HL-60/S4 treated with phorbol 12-myristate 13-acetate at 8.2 ng/mL for 4 days and 3 days (cell line): Measurements from ENCODE around the gene UTY.
"Not testable (repeated sequence)": the region's sequence is repeated elsewhere in the genome, so short reads cannot be mapped to it uniquely, and the experiment has no call there.

Source experiments
- in situ Hi-C: fragments of 300-500 bp; cut with MboI; formaldehyde crosslinking; loops from 2 replicates; pipeline ENCODE4 v1.15.0; 2022; ENCODE audit warnings: low sequenced_read_pairs

Gene UTY

GRCh38 chrY:13312966-13313365 is 166.9 kb downstream of the UTY start:
- in situ Hi-C loops: no loop called here

- in situ Hi-C loops: no loop called here
Observed at GRCh38 chrY:13307959-13308358, 171.9 kb downstream of the UTY start.

GRCh38 chrY:13300795-13301194 is 179.0 kb downstream of the UTY start:
- in situ Hi-C loops: no loop called here

- in situ Hi-C loops: no loop called here
Observed at GRCh38 chrY:13299411-13299810, 180.4 kb downstream of the UTY start.

GRCh38 chrY:13296176-13296890 is 183.5 kb downstream of the UTY start:
- in situ Hi-C loops: no loop called here

GRCh38 chrY:13295026-13295425 is 184.8 kb downstream of the UTY start:
- in situ Hi-C loops: no loop called here

GRCh38 chrY:13291199-13291598 is 188.6 kb downstream of the UTY start:
- in situ Hi-C loops: no loop called here

- in situ Hi-C loops: not testable (repeated sequence)
Observed at GRCh38 chrY:13282151-13283054, 197.4 kb downstream of the UTY start.

- in situ Hi-C loops: no loop called here
Observed at GRCh38 chrY:13279561-13279960, 200.3 kb downstream of the UTY start.

- in situ Hi-C loops: no loop called here
Observed at GRCh38 chrY:13271706-13272105, 208.1 kb downstream of the UTY start.

- in situ Hi-C loops: not testable (repeated sequence)
Observed at GRCh38 chrY:13253941-13254440, 225.8 kb downstream of the UTY start.

- in situ Hi-C loops: no loop called here
Observed at GRCh38 chrY:13250421-13250820, 229.4 kb downstream of the UTY start.

GRCh38 chrY:13243716-13244115 is 236.1 kb downstream of the UTY start:
- in situ Hi-C loops: no loop called here

- in situ Hi-C loops: no loop called here
Observed at GRCh38 chrY:13233901-13234300, 245.9 kb downstream of the UTY start.

- in situ Hi-C loops: no loop called here
Observed at GRCh38 chrY:13233118-13233517, 246.7 kb downstream of the UTY start.

GRCh38 chrY:13227354-13227953 is 252.4 kb downstream of the UTY start:
- in situ Hi-C loops: no loop called here

- in situ Hi-C loops: no loop called here
Observed at GRCh38 chrY:13210961-13211646, 268.7 kb downstream of the UTY start.

GRCh38 chrY:13205214-13205613 is 274.6 kb downstream of the UTY start:
- in situ Hi-C loops: no loop called here
